GM18951 (cell line): ENCODE results near the gene TCAP.

ENCODE experiments used
- POLR2A ChIP-seq: IDR thresholded peaks from 4 replicates; pipeline ENCODE4 v1.6.1; 2011; ENCODE audit warnings: mild to moderate bottlenecking; ENCODE audit not compliant: insufficient read length, insufficient read depth; ENCODE audit errors: extremely low read depth
- in situ Hi-C: fragments of 300-500 bp; cut with MboI; formaldehyde crosslinking; loops from one replicate; pipeline ENCODE4 v1.12.0; 2022; ENCODE audit warnings: low sequenced_read_pairs, mixed read lengths, inconsistent platforms; ENCODE audit not compliant: unreplicated experiment

The TCAP gene

DNA sequence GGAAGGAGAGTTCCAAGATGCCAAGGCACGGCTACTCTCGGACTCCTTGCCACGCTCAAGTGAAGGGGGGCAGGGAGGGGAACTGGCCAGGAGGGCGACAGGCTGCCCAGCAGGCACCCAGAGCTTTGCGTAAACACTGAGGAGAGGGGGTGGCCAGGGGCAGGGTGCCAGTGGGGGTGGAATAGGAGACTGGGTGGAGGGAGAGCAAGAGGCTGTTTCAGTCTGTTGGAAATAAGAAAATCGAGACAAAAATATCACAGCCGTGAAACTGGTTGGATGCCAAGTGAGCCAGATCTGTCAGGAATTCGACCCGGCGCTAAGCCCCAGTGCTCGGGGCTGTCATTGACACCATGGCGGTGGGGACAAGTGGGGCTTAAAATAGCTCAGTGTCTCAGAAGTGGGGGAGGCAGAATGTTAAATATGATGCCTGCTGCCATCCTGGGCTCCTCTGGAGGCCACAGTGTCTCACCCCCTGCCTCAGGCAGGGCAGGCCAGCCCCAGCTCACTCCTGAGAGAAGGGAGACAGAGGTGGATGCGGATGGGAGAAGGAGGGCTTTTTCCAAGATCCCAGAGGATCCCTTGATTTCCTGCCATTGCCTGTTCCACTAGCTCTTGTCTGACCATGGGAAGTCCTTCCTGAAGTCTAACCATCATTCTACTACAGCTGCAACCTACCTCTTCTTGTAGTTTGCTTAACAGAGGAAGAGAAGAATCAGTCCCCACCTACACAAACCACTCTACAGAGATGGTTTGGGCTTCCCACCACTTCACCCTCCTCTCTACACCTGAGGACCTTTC is 12.6 kb downstream of the TCAP start:
- no peak for TF ChIP-seq POLR2A
- in situ Hi-C loops = no loop called here

- no peak for TF ChIP-seq POLR2A
- in situ Hi-C loops = no loop called here
These were observed 13.4 kb downstream of the TCAP start for GRCh38 chr17:39678340-39679116.

DNA sequence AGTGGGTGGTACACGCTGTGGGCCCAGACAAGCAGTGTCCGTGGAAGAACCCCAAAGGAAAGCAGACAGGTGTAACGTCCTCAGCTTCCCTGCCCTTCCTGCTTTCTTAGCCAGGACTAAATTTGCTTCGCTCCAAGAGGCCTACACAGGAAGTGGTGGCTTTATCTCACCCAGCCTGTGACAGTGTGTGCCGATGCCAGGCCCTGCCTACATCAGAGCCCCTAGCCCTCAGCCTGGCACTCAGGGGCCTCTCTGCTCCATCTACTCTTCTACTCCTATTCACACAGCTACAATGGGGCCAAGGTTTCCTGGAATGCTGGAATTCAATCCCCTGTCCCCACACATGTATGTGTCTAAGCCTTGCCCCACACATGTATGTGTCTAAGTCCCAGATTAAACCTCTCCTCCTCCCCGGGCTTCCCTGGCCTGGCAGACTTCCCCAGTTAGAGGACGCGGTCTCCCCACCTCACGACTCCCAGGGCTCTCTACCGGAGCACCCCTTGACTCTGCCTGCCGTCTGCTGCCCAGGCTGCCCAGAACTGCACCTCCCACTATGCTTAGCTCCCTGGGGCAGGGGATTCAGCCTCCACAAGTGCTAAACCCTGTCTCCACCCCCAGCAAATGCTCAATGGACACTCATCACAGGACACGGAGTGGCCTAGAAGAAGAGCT is 14.5 kb downstream of the TCAP start:
- TF ChIP-seq POLR2A = no peak
- in situ Hi-C loops = no loop called here

GRCh38 chr17:39683295-39683939 is 18.3 kb downstream of the TCAP start:
- no peak for TF ChIP-seq POLR2A
- in situ Hi-C loops = no loop called here

DNA sequence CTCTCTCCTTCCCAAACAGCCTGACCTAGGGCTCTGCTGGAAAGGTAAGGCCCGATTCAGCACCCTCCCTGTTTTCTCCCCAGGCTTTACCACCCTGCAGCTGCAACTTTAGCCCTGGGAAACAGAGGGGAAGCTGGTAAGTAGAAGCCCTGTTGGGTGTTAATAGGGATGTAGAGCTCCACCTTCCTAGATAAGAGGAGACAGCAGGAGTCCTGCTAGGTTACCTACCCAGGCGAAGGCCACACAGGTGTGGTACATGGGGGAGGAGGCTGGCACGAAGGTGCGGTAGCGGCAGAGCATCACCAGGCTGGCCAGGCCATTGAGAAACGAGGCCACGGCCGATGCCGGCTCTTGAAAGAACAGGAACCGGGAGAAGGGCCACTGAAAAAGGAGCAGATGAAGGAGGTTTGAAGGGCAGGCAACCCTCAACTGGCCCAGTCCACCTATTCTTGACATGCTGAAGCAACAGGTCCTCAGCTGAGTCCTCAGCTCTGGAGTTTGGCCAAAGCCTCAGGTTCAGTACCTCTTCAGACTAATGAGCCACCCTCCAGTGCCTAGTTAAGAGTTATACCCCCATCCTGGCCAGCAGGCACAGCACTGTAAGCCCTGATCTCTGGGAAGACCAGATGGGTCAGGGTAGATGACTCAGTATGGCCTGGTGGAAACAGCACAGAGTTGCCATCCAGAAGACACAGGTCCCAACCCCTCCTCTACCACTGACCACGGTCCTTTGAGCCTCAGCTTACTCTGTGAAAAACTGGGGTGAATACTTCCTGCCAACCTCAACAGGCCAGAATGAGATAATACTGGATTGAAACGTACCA is 19.4 kb downstream of the TCAP start:
- in situ Hi-C loops = no loop called here
- TF ChIP-seq POLR2A = no peak

GRCh38 chr17:39687101-39687545 is 22.0 kb downstream of the TCAP start:
- TF ChIP-seq POLR2A = no peak
- in situ Hi-C loops = no loop called here

DNA sequence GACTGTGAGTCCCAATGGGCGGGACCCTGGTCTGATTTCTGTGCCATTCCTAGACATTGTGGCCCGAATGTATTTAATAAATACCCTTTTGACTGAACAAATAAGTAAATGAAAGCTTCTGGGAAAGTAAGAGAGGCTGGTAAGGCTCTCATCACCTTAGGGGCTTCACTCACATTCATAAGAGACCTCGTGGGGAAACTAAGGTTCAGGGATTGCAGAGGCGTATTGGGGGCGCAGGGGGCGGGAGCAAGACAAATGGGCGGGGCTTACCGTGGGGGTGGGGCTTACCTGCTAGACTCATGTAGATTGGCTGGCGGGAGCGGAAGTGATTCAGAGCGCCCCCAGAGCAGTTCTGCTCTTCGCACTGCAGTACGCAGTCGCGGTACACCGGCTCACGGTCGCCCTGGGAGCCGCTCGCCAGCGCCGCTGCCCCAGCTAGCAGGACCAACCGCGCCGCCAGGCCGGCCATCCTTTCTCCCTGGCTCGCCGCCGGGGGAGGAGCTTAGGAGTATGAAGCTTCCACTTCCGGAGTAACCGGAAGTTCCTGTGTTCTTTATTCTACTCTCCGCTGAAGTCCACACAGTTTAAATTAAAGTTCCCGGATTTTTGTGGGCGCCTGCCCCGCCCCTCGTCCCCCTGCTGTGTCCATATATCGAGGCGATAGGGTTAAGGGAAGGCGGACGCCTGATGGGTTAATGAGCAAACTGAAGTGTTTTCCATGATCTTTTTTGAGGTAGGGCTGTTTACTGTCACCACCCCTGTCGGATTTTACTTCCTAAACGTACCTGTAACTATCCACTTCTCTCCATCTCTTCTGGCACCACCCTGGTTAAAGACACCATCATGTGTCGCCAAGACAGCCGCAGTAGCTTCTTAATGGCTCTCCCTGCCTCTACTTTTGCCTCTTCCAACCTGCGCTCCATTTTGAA is 22.7 kb downstream of the TCAP start, which contains the start of gene PGAP3:
Gene PGAP3, minus strand, starts transcription at position 512 of the 929 bp plus-strand sequence. Its CDS starts 43 bp downstream, at position 469.
- in situ Hi-C loops = no loop called here
- TF ChIP-seq POLR2A = peak; percentile 86

- in situ Hi-C loops = no loop called here
These were observed 23.3 kb downstream of the TCAP start for GRCh38 chr17:39688475-39688835.

DNA sequence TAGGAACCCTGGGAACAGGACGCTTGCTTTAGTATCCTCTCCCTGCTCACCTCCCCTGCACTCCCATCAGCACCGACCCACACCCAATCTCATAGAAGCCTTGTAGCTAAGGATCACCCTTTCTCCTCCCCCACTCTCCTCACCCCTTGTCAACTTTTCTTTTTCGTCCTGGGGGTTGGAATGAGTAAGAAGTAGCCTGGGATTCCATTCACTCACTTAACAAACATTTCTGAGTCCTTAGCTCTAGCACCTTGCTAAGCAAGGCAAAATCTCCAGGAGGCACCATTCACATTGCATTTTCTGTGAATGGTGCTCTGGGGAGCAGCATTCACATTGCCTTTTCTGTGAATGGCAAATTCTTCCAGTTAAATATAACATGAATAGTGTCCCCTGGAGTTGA is 23.8 kb downstream of the TCAP start:
- in situ Hi-C loops = no loop called here
- no peak for TF ChIP-seq POLR2A

More at GRCh38 chr17:39688475-39688835, 23.3 kb downstream of the TCAP start:
- TF ChIP-seq POLR2A = no peak

GRCh38 chr17:39694593-39694992 is 29.4 kb downstream of the TCAP start:
- no peak for TF ChIP-seq POLR2A
- in situ Hi-C loops = no loop called here

DNA sequence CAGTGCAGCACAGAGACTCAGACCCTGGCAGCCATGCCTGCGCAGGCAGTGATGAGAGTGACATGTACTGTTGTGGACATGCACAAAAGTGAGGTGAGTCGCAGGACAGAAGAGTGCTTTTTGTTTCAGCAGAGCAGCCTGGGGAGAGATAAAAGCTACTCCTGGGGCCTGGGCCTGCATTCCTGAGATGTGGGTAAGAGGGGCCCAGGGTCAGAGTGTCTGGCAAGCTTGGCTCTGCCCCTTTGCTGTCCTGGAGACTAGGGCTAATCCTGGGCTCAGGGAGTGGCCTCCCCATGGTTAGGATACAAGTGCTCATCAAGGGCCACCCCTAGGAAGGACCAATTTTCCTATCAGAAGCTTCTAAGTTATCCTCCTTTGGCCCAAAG is 29.9 kb downstream of the TCAP start:
- no peak for TF ChIP-seq POLR2A
- in situ Hi-C loops = no loop called here
